CD4-positive, alpha-beta T cell treated with Interleukin-10 for 1 hour (primary cell): Measurements from ENCODE around the gene LRRC56.
A peak's percentile ranks its signal among the peaks of the same experiment; 100 is the strongest.

Experiments
- DNase-seq: peaks from one replicate; pipeline ENCODE4 v3.0.0-alpha.2; 2020

Gene LRRC56

DNA sequence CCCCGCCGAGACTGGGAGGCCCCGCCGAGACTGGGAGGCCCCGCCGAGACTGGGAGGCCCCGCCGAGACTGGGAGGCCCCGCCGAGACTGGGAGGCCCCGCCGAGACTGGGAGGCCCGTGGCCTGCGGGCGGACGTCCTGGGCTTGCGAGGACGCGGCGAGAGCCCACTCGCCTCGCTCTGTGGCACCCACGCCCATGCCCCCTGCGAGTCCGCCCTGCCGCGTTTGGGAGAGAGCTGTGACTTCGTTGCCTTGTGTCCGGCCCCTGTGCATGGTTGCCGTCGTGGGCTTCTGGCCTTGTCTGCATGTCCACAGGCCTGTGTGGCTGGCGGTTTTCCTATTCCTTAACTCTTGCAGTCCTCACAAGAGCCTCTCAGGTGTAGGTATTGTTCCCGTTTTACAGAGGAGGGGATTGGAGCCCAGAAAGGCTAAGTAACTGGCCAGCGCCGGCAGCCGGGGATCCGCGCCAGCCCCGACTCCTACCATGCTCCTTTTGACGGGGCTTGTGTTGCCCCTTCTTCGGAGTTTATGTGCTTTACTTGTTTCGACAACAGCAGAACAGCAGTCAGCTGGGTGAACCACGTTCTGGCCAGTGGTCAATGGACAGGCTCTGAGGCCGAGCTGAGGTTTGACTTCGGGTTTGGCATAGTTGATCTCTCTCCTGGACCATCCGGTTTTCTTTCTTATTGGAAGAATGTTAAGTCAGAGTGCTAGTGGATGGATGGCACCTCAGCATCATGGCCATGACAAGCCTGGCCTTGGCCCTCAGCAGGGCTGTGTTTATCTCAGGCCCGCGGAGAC lies 39.7 kb downstream of the LRRC56 start:
- no peak for DNase-seq

DNA sequence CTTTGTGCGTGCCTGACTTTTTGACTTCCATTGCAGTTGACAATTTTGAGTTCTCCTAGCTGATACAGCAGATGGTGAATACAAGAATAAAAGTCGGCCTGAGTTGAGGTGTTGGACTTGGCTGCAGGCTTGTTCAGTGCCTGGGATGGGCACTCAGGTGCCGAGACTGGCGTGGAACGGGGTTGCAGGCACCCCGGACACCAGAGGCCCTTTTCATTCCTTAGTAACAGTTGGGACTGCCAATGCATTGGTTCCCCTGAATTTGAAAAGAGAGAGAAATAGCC lies 40.2 kb downstream of the LRRC56 start:
- no peak for DNase-seq

DNA sequence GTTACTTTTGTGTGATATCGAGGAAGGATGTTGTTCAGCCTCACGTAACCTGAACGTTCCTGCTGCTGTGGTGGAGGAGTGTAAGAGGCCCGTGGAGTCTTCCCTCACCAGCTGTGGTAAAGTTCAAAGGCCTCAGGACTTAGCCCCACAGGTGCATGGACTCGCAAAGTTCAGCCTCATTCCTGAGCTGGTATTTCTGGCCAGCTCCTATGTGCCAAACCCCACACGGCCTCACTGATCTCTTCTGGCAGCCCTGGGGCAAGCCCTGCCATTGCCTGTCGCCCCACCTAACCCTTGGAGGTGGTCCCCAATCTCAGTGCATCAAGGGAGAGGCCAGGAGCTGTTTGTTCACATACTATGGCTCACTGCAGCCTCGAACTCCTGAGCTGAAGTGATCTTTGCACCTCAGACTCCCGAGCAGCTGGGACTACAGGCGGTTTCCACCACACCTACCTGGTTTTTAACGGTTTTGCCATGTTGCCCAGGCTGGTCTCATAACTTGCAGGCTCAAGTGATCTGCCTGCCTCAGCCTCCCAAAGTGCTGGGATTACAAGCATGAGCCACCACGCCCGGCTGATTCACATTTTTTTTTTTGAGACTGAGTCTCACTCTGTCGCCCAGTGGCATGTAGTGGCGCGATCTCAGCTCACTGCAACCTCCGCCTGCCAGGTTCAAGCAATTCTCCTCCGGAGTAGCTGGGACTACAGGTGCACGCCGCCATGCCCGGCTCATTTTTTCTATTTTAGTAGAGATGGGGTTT lies 41.1 kb downstream of the LRRC56 start:
- DNase-seq: no peak

DNA sequence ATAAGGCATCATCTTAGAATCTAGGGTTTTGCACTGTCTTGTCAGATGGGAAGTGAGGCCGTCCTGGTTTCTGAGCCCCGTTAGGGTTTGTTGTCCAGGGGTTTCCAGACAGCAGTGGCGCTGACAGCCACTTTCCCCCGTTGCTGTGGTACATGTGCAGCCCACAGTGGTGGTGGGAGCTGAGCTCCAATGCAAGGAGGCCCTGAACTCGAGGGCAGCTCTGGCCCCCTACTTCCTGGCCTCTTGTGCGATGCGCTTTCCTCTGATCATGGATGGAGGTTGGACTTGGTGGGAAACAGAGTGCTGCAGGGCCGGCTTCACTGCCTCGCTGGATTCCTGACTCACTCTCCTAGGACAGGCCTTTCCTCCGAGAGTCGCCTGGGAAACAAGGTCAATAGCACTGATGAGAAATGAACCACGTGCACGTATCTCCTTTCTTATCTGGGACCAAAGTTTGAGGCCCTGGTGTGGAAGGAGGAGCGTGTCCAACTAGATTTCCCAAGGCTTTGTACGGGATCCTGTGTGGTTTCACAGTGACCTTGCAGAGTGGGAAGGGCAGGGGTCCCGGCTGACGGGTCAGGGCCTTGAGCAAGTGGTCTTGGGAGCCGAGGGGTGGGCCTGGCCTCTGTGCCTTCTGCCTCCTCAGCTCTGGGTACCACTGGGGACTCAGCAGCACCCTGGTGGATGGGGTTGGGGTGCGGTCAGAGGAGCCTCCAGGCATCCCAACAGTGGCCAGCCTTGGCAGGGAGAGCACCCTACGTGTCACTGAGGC lies 42.7 kb downstream of the LRRC56 start:
- DNase-seq: no peak

DNA sequence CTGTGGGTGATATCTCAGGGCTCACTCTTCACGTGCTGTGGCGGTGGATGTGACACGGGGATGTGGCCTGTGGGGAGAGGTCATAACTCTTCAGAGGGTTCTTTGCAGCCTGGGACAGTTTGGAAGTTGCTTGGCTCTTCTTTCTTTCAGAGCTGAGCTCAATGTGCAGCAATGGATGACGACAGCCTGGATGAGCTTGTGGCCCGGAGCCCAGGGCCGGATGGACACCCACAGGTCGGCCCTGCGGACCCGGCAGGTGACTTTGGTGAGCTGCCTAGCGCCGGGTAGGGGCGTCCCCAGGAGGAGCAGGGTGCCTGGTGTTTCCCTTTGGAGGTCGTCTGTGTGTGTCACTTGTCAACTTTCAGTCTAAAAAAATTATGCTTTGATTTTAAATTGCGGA lies 44.0 kb downstream of the LRRC56 start:
- DNase-seq: no peak

DNA sequence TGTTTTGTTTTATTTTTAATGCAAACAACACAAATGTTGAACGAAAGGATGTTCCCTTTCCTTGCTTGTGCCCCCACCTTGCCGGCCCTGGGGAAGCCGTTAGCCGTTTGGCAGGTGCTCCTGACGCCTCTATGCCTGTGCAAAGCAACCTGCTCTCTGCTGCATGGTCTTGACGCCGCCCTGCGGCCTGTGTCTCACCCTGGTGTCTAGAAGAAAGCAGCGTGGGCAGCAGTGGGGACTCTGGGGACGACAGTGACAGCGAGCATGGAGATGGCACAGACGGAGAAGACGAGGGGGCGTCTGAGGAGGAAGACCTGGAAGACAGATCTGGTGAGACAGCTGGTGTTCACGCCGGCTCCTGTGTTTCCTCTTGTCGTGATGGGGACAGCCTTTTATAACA lies 44.4 kb downstream of the LRRC56 start:
- no peak for DNase-seq

DNA sequence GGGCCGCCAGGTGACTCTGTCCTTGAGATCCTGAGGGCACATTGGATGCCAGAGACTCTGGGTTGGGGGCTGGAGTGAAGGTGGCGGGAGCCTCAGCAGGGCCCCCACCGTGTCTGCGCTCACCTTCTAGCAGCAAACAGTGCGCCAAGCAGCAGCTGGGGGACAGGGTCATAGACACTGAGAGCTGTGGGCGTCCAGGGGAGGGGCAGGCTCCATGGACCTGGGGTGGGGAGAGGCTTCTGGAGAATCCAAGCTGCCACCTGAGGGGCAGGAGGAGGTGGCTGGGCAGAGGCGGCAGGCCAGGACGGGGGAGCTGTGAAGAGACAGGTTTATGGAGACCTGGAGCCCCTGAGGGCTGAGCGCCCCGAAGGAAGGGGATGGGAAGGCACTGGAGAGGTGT lies 47.0 kb downstream of the LRRC56 start:
- no peak for DNase-seq

DNA sequence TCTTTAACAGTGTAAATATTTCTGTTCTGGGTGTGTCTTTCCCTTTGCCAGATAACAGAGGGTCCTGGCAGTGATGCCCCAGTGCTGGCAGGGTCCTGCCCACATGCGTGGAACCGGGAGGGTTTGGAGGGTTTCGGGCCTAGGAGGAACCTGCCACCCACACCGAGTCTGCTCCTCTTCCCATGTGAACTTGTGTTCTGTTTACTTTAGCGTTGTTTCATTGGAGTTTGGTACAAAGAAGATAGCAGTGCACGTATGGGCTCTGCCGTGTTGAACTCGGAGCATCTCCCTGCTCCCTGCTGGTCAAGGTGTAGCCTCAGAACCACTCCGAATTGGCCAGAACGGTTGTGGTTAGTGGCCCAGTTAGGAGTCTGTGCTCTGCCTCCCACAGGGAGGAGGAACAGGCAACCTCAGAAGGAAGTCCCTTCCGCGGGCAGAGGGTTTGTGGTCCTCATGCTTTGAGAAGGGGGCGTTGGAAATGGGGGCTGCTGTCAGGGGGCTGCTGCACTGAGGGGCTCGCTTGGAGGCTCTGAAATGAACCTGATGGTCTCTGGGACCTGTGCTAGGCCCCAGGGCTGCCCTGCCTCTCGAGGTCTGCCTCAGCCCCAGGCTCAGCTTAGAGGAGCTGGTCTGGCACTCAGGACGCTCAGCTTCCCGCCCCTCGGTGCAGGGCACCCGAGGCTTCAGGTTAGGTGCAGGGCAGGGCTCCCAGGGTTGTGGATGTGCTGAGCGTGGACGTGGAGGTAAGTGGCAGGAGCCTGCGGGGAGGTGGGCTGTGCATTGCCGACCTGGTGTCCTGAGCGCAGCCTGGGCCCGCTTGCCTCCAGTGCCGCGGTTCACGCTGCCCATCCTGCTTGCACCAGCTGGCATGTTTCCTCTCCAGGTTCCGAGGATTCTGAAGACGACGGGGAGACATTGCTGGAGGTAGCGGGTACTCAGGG lies 49.3 kb downstream of the LRRC56 start:
- DNase-seq: no peak

DNA sequence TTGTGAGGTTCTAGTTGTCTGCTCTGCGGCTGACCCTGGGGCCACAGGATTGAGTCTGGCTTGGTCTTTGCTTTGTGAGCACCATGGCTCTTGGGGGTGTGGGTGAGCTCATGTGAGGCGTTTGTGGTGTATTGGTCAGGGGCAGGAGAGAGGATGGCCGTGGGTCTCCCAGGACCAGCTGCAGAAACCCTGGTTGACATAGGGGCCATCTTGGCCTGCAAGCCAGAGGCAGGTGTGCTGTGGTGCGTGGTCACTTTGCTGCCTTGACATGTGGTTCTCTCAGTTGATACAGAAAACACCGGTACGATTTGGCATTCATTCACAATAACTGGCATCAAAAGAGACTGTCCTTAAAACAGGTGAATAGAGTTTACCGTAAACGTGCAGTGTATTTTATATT lies 50.2 kb downstream of the LRRC56 start:
- DNase-seq: no peak

DNA sequence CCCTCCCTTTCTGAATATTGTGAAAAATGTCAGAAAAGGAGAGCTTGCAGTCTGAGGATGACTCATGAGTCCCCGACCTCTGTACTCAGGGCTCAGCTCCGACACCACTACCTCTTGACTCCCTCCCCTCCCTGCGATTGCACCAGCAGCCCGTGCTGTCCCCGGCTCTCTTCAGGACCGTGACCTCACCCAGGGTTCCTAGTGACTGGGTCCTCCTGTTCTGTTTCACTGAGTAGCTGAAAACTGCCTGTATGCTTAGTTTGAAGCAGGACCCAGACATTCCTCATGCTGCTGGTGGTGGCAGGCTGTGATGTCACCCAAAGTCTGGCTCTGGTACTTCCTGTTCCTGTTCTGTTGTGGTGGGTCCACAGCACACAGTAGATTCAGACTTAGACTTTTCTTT lies 50.7 kb downstream of the LRRC56 start:
- peak; percentile 71 for DNase-seq

DNA sequence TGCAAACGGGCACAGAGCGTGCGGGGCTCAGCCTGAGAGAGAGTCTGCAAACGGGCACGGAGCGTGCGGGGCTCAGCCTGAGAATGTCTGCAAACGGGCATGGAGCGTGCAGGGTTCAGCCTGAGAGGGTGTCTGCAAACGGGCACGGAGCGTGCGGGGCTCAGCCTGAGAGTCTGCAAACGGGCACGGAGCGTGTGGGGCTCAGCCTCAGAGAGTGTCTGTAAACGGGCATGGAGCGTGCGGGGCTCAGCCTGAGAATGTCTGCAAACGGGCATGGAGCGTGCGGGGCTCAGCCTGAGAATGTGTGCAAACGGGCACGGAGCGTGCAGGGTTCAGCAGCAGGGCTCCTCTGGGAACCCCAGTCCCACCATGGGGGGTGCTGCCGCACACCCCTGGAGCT lies 52.5 kb downstream of the LRRC56 start:
- no peak for DNase-seq

DNA sequence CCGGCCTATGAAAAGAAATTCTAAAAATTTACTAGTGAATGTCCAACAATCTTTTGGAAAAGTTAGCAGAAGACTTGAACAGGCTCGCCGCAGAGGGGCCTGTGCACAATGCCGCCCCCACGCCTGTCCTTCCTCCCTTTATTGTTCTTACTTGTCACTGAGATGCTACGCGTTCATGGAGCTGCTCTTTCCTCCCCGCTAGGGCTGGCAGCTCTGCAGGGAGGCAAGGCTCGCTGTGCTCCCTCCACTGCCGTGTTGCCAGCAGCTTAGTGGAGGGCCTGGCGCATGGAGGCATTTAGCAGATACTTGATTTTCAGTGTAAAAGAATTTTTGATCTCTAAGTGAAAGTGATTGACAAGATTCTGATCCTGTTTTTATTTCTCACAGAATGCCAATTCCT lies 53.7 kb downstream of the LRRC56 start:
- DNase-seq: no peak

DNA sequence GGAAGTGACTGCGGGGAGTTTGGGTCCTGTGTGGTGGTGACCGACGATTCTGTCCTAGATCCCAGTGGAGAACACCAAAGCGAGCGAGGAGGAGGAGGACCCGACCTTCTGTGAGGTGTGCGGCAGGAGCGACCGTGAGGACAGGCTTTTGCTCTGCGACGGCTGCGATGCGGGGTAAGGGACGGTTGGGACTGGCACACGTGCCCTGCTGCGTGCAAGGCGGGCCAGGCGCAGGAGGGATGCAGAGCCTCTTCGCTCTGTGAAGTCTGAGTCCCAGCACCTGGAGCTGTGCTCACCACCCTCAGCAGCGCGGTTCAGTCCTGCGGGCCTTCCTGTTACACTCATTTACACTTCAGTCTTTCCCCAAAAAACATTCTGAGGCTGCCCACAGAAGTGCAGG lies 55.2 kb downstream of the LRRC56 start:
- DNase-seq: no peak

DNA sequence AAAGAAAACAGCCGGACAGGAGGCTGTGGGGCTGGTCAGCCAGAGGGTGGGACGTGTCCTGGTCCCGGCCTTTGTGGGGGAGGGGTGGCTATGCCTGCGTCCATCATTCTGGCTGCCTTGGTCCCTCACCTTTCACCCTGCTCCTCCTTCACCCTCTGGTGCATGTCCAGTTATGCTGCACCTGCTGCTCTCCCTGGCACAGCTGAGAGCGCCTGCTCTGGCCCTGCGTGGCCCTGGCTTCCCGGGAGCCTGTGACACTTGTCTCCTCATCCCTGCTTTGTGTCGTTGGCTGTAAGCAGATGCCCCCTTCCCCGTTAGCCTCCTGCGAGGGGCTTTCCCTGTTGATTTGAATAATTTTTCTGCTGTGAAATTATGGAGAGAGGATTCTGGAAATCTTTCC lies 55.6 kb downstream of the LRRC56 start:
- no peak for DNase-seq

DNA sequence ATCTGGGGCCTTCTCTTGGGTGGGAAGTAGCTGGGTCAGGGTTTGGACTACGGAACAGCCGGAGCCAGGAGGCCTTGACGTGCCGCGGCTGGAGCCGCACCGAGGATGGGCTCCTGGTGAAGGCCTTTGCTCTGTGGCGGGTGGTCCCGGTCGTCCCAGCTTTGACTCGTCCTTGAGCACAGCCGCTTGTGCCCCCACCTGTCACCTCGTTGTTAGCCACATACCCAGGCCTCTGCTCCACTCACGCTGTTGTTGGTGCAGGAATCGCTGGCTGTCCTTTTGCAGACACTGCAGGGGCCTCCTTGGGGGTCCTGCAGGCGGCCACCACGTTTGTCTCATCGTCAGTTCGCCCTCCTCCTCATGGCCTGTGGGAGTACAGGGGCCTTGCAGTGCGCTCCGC lies 56.0 kb downstream of the LRRC56 start:
- DNase-seq: no peak

DNA sequence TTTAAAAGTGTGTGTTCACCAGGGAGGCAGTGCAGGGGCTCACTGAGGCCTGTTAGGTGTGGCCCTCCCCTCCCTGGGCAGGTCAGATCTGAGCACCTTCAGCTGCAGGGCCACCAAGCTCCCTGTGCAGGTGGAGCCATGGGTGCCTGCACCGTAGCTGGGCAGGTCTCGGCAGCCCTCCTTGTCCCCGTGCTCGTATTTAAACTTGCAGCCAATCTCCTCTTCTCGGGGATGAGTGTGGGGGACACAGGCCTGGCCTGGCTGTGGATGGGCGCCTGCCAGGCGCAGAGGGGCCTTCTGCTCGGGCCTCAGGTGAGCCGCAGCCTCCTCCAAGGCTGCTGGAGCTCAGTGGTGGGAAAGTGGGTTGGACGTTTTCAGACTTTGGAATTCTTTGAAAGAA lies 58.1 kb downstream of the LRRC56 start:
- DNase-seq: no peak

DNA sequence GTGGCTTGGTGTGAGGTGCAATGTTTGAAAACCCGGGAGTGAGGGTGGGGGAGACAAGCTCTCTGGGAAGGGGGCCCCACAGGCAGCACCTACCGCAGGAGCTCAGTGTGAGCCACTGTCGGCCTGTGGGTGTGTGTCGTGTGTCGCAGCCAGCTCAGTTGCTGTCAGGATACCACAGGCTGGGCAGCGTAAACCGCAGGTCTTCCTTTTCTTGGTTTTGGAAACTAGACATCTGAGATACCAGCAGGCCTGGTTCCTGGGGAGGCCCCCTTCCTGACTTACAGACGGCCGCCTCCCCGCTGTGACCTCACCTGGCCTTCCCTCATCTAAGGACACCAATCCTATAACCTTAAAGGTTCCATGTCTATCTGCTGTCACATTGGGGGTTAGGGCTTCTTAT lies 59.0 kb downstream of the LRRC56 start:
- DNase-seq: no peak

DNA sequence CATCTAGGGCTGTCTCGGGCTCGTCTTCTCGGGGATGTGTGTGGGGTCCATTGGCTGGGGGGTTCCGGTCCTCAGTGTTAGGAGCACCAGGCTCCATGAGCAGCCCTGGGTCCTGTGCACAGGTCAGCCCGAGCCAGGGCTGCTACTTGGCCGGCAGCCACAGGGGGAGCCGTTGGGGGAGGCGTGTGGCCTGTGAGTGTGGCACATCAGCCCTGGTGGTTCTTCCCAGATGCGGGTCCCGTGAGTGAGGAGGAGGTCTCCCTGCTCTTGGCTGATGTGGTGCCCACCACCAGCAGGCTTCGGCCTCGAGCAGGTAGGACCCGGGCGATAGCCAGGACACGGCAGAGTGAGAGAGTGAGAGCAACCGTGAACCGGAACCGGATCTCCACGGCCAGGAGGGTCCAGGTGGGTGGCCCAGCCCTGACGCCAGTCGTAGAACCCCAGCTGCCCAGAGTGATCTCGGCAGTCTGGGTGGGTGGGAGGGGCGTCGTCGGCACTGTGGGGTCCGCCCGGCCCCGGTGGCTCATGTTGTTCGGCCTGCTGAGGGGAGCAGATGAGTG lies 59.9 kb downstream of the LRRC56 start:
- no peak for DNase-seq

DNA sequence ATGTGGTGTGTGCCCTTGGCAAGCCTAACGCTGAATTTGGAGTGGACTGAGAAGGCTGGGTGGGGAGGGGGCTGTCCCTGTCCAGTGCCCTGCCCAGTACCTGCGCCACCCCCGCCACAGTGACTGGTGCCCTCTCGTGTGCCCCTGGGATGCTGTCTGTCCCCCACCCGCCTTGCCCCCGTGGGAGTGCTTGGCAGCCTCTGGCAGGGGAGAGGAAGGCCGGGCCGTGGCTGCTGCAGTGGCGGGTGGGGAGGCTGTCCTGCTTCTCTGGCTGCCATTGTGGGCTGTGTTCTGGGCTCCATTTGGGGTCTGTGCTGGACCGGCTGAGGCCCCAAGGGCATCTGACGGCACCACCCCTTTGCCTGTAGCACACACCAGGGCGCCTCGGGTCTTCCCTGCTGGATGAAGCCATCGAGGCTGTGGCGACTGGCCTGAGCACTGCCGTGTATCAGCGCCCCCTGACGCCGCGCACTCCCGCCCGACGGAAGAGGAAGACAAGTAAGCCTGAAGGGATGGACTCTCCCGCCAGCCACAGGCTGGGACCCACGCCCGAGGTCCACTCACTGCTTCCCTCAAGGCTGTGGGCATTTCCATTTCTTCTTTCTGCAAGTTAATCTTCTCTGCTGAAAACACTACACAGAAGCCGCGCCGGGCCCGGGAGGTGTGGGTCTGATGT lies 60.8 kb downstream of the LRRC56 start:
- no peak for DNase-seq

DNA sequence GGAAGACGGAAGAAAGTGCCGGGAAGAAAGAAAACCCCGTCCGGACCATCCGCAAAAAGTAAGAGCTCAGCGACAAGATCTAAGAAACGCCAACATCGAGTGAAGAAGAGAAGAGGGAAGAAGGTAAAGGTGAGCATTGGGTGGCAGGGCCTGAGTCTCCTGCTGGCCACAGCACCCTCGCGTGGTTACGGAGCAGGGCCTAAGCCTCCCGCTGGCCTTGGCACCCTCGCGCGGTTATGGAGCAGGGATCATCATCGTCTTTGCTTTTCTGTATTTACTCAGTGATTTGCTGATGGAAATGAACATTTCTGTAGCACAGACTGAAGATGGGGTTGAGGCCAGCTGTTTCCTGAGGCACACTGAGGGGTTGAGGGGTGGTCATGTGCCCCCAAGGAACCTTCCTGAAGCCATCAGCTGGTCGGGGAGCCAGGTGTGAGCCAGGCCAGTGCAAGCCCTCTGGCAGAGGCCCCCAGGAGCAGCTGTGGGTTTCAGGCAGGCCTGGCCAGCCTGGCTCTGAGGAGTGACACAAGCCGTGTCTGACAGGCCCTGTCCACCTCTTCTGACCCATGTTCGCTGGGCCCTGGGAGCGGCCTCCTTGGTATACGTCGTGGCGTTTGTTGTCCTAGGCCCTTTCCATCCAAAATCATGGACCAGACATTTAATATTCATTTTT lies 64.4 kb downstream of the LRRC56 start:
- DNase-seq: no peak

DNA sequence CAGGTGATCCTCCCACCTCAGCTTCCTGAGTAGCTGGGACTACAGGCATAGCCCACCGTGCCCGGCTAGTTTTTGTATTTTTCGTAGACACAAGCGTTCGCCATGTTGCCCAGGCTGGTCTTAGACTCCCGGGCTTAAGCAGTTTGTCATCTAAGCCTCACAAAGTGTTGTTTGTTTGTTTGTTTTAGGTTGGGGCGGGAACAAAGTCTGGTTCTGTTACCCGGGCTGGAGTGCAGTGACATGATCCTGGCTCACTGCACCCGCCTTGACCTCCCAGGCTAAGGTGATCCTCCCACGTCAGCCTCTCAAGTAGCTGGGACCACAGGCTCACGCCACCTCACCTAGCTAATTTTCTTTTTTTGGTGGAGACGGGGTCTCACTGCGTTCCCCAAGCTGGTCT lies 65.8 kb downstream of the LRRC56 start:
- no peak for DNase-seq
